Testis (tissue), 3 donors: ENCODE results near the gene BCR. TPM values are rescaled to one million over a fixed set of nuclear protein-coding genes. Genes with fewer than 3 reads are reported as not detected.

Source experiments
- DNase-seq: peaks from one replicate; pipeline ENCODE4 v3.0.0-alpha.2; 2019
- H3K27ac ChIP-seq, 2 donors: fragments of 200-600 bp; sonication (generic); one replicate each; pipeline ENCODE4 v1.5.1; 2019
- H3K27me3 ChIP-seq: fragments of 200-600 bp; sonication (generic); one replicate; pipeline ENCODE4 v1.5.1; 2019
- H3K36me3 ChIP-seq: fragments of 200-600 bp; sonication (generic); one replicate; pipeline ENCODE4 v1.5.1; 2017; ENCODE audit warnings: low read depth; ENCODE audit errors: missing control alignments
- H3K4me1 ChIP-seq: fragments of 200-600 bp; sonication (generic); one replicate; pipeline ENCODE4 v1.5.1; 2019
- H3K4me3 ChIP-seq, 2 donors: fragments of 200-600 bp; sonication (generic); one replicate each; pipeline ENCODE4 v1.5.1; 2017 to 2019
- H3K9me3 ChIP-seq: fragments of 200-600 bp; sonication (generic); one replicate; pipeline ENCODE4 v1.5.1; 2017
- POLR2A ChIP-seq: fragments of 450-650 bp; IDR thresholded peaks from one replicate; pipeline ENCODE4 v1.6.1; 2017; ENCODE audit warnings: antibody characterized with exemption, mild to moderate bottlenecking, moderate library complexity
- WGBS, 2 donors: methylation state at CpG; one replicate each; pipeline ENCODE4 v1.1.5; 2018; 5-methylcytosine and 5-hydroxymethylcytosine counted together
- intact Hi-C: fragments of 100-400 bp; cut with DNase I; formaldehyde crosslinking; loops from one replicate; pipeline ENCODE4 v1.15.1; 2023; ENCODE audit warnings: low total_unique reads
- polyA plus RNA-seq: library from polyadenylated mRNA; stranded (reverse); fragments of 350-450 nt; fragmentation: Illumina TruSeq; extraction: RNeasy Lipid Tissue Mini Kit (QIAGEN cat#74804); gene quantifications from one replicate; pipeline ENCODE4 v1.2.3, GENCODE V29; 2014; ENCODE audit warnings: low read depth, low replicate concordance; ENCODE audit not compliant: insufficient read depth
- total RNA-seq, 2 donors: library from RNA; depleted of rRNA; stranded (reverse); fragments of >200 nt; gene quantifications; one replicate each; pipeline ENCODE4 v1.2.3, GENCODE V29; 2016
- TF ChIP-seq, protein P1 (sequence below), 3 experiments: fragments of 450-650 bp in 2 of 3; fragments of 200-600 bp in 1 of 3; sonication (generic) in 1 of 3; IDR thresholded peaks; one replicate each; pipeline ENCODE4 v1.5.1; 2016 to 2019; ENCODE audit warnings: antibody characterized with exemption in 3 of 3, mild to moderate bottlenecking in 2 of 3, moderate library complexity in 1 of 3

BCR gene
- total and polyA plus RNA-seq, 3 donors from 2014 or later = 52.5 to 108 (median 105) TPM

GRCh38 chr22:23140385-23140784 is 39.9 kb upstream of the BCR start:
- Histone ChIP-seq H3K36me3 (no peaks in the 10 kb centered on the region), H3K27ac (no peak overlapping the region), H3K4me3 (no peak overlapping the region), H3K27me3 (no peaks in the 10 kb centered on the region), H3K4me1 (peaks cover 6% of the 10 kb centered on the region), H3K9me3 (no peaks in the 10 kb centered on the region)
- intact Hi-C loops = no loop called here
- TF ChIP-seq POLR2A = no peak
- TF ChIP-seq, protein P1, sequence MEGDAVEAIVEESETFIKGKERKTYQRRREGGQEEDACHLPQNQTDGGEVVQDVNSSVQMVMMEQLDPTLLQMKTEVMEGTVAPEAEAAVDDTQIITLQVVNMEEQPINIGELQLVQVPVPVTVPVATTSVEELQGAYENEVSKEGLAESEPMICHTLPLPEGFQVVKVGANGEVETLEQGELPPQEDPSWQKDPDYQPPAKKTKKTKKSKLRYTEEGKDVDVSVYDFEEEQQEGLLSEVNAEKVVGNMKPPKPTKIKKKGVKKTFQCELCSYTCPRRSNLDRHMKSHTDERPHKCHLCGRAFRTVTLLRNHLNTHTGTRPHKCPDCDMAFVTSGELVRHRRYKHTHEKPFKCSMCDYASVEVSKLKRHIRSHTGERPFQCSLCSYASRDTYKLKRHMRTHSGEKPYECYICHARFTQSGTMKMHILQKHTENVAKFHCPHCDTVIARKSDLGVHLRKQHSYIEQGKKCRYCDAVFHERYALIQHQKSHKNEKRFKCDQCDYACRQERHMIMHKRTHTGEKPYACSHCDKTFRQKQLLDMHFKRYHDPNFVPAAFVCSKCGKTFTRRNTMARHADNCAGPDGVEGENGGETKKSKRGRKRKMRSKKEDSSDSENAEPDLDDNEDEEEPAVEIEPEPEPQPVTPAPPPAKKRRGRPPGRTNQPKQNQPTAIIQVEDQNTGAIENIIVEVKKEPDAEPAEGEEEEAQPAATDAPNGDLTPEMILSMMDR (IDR thresholded peaks at IDR 0.05) = no peak
- DNase-seq = no peak

DNA sequence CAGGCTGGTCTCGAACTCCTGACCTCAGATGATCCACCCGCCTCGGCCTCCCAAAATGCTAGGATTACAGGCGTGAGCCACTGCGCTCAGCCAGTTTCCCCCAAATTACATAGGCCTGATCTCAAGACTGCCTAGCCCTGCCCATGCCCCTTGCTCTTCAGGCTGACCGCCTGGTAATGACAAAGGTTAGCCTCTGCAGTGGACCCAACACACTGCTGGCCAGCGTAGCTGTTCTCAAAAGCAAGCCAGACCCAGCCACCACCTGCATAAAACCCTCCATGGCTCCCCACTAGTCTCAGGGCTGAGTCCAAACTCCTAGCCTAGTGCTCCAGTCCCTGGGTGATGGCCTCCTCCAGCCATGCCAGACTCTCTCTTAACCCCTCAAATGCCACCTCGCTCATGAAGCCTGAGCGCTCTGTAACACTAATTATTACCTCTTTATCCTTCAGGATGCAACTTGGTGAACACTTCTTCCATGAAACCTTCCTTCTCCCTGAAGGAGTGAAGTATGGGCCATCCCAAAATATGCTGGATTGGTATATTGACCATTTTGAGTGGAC is 37.7 kb upstream of the BCR start:
- Histone ChIP-seq H3K4me3 (peak overlapping the region in 1 of 2 donors; percentile 34), H3K4me1 (peaks cover 15% of the 10 kb centered on the region), H3K27ac (no peak overlapping the region), H3K36me3 (no peaks in the 10 kb centered on the region), H3K9me3 (no peaks in the 10 kb centered on the region), H3K27me3 (no peaks in the 10 kb centered on the region)
- 67 to 71% methylated on average over 7 to 9 of the region's 9 CpGs for WGBS, 2 donors
- DNase-seq = no peak
- intact Hi-C loops = no loop called here
- TF ChIP-seq POLR2A = no peak
- TF ChIP-seq, protein P1 (IDR thresholded peaks at IDR 0.05) = no peak

DNA sequence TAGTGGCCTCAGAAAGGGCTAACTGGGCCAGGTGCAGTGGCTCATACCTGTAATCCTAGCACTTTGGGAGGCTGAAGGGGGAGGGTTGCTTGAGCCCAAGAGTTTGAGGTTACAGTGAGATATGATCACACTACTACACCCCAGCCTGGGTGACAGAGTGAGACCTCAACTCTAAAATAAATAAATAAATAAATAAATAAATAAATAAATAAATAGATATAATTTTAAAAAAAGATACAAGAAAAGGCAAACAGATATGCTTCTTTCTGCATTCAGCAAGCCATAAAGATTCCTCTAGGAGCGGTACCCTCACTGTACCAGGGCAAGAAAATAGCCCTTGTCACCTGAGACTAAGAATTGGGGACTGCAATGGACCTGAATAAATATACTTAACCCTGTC is 37.2 kb upstream of the BCR start:
- TF ChIP-seq POLR2A = no peak
- TF ChIP-seq, protein P1 (IDR thresholded peaks at IDR 0.05) = no peak
- Histone ChIP-seq H3K27ac (no peak overlapping the region), H3K4me1 (peaks cover 15% of the 10 kb centered on the region), H3K4me3 (no peak overlapping the region), H3K36me3 (no peaks in the 10 kb centered on the region), H3K9me3 (no peaks in the 10 kb centered on the region), H3K27me3 (no peaks in the 10 kb centered on the region)
- DNase-seq = no peak
- intact Hi-C loops = no loop called here
- WGBS, 2 donors = 92 to 96% methylated on average over 1 of the region's 1 CpG

GRCh38 chr22:23144432-23144831 is 35.9 kb upstream of the BCR start:
- intact Hi-C loops = no loop called here
- 63 to 80% methylated on average over 4 of the region's 4 CpGs for WGBS, 2 donors
- Histone ChIP-seq H3K27me3 (no peaks in the 10 kb centered on the region), H3K4me1 (peaks cover 15% of the 10 kb centered on the region), H3K27ac (peak overlapping the region in 1 of 2 donors; percentile 54), H3K9me3 (no peaks in the 10 kb centered on the region), H3K36me3 (no peaks in the 10 kb centered on the region), H3K4me3 (peak overlapping the region; percentile 55 to 72)
- DNase-seq = no peak
- TF ChIP-seq, protein P1 (IDR thresholded peaks at IDR 0.05) = no peak
- TF ChIP-seq POLR2A = no peak
